ENCODE data around the gene LRRC4C.

The LRRC4C gene

GRCh38 chr11:40340911-40341310, 1118.5 kb downstream of the LRRC4C start:
- no peaks in the 10 kb centered on the region for H3K36me3 ChIP-seq (ENCODE audit: insufficient read depth, low read length)
- TF ChIP-seq CTCF (IDR thresholded peaks at IDR 0.05; ENCODE audit: low read length) (no peak), EZH2 (IDR thresholded peaks at IDR 0.05; ENCODE audit: borderline replicate concordance, low read length) (no peak)
- no peaks in the 10 kb centered on the region for H3F3A ChIP-seq (ENCODE audit: insufficient read depth, low read length)
- H3K27me3 ChIP-seq (ENCODE audit: insufficient read depth, low read length) = no peaks in the 10 kb centered on the region
- H2AFZ ChIP-seq (ENCODE audit: low read length) = no peak overlapping the region
- no peak overlapping the region for H3K4me3 ChIP-seq (ENCODE audit: low read depth, low read length, poor library complexity, severe bottlenecking)
- H3K9me2 ChIP-seq (ENCODE audit: low read depth, low read length) = no peaks in the 10 kb centered on the region
- no peak overlapping the region for H3K4me2 ChIP-seq (ENCODE audit: low read length)
- H3K27ac ChIP-seq (ENCODE audit: low read depth, low read length, poor library complexity, severe bottlenecking) = no peak overlapping the region
- no peaks in the 10 kb centered on the region for H4K20me1 ChIP-seq (ENCODE audit: insufficient read depth, low read length)
- no peaks in the 10 kb centered on the region for H3K4me1 ChIP-seq (ENCODE audit: insufficient read depth, low read length, severe bottlenecking)
- no peaks in the 10 kb centered on the region for H3K79me2 ChIP-seq (ENCODE audit: insufficient read depth, low read length)
- no peak overlapping the region for H3K9ac ChIP-seq (ENCODE audit: low read length)
- H3K9me3 ChIP-seq (ENCODE audit: low read length) = no peaks in the 10 kb centered on the region

GRCh38 chr11:40338739-40339138, 1120.7 kb downstream of the LRRC4C start:
- Histone ChIP-seq H3K27me3 (ENCODE audit: insufficient read depth, low read length) (no peaks in the 10 kb centered on the region), H3K36me3 (ENCODE audit: insufficient read depth, low read length) (no peaks in the 10 kb centered on the region), H3K9ac (ENCODE audit: low read length) (no peak overlapping the region), H3K4me3 (ENCODE audit: low read depth, low read length, poor library complexity, severe bottlenecking) (no peak overlapping the region), H3F3A (ENCODE audit: insufficient read depth, low read length) (no peaks in the 10 kb centered on the region), H3K4me1 (ENCODE audit: insufficient read depth, low read length, severe bottlenecking) (no peaks in the 10 kb centered on the region), H3K9me2 (ENCODE audit: low read depth, low read length) (no peaks in the 10 kb centered on the region), H3K4me2 (ENCODE audit: low read length) (no peak overlapping the region), H3K9me3 (ENCODE audit: low read length) (no peaks in the 10 kb centered on the region), H2AFZ (ENCODE audit: low read length) (no peak overlapping the region), H3K79me2 (ENCODE audit: insufficient read depth, low read length) (no peaks in the 10 kb centered on the region), H4K20me1 (ENCODE audit: insufficient read depth, low read length) (no peaks in the 10 kb centered on the region), H3K27ac (ENCODE audit: low read depth, low read length, poor library complexity, severe bottlenecking) (no peak overlapping the region)
- TF ChIP-seq EZH2 (IDR thresholded peaks at IDR 0.05; ENCODE audit: borderline replicate concordance, low read length) (no peak), CTCF (IDR thresholded peaks at IDR 0.05; ENCODE audit: low read length) (no peak)

GRCh38 chr11:40338062-40338461, 1121.4 kb downstream of the LRRC4C start:
- no peaks in the 10 kb centered on the region for H3K27me3 ChIP-seq (ENCODE audit: insufficient read depth, low read length)
- no peaks in the 10 kb centered on the region for H3K9me3 ChIP-seq (ENCODE audit: low read length)
- no peak overlapping the region for H3K27ac ChIP-seq (ENCODE audit: low read depth, low read length, poor library complexity, severe bottlenecking)
- H2AFZ ChIP-seq (ENCODE audit: low read length) = no peak overlapping the region
- no peaks in the 10 kb centered on the region for H3K36me3 ChIP-seq (ENCODE audit: insufficient read depth, low read length)
- H3K9ac ChIP-seq (ENCODE audit: low read length) = no peak overlapping the region
- H3F3A ChIP-seq (ENCODE audit: insufficient read depth, low read length) = no peaks in the 10 kb centered on the region
- no peaks in the 10 kb centered on the region for H3K4me1 ChIP-seq (ENCODE audit: insufficient read depth, low read length, severe bottlenecking)
- no peaks in the 10 kb centered on the region for H3K9me2 ChIP-seq (ENCODE audit: low read depth, low read length)
- H3K4me2 ChIP-seq (ENCODE audit: low read length) = no peak overlapping the region
- no peaks in the 10 kb centered on the region for H3K79me2 ChIP-seq (ENCODE audit: insufficient read depth, low read length)
- no peak overlapping the region for H3K4me3 ChIP-seq (ENCODE audit: low read depth, low read length, poor library complexity, severe bottlenecking)
- H4K20me1 ChIP-seq (ENCODE audit: insufficient read depth, low read length) = no peaks in the 10 kb centered on the region
- TF ChIP-seq CTCF (IDR thresholded peaks at IDR 0.05; ENCODE audit: low read length) = no peak
- TF ChIP-seq EZH2 (IDR thresholded peaks at IDR 0.05; ENCODE audit: borderline replicate concordance, low read length) = no peak

All from OCI-LY1 (cell line).